A673 (cell line): Measurements from ENCODE around the gene UFC1.

Source experiments
- CTCF ChIP-seq: fragments of 300-800, 200-600 bp; sonication (generic); conservative IDR thresholded peaks from 2 replicates; pipeline ENCODE4 v1.5.1; 2017; ENCODE audit warnings: low read depth, mild to moderate bottlenecking, antibody characterized with exemption, low read length, moderate library complexity, mixed read lengths
- EZH2 ChIP-seq: fragments of 200-600 bp; sonication (generic); IDR thresholded peaks from 2 replicates; pipeline ENCODE4 v1.6.1; 2017; ENCODE audit warnings: borderline replicate concordance, low read depth, mild to moderate bottlenecking, mixed read lengths, antibody characterized with exemption, low read length; ENCODE audit not compliant: poor library complexity, severe bottlenecking

- TF ChIP-seq CTCF, result no peak
- TF ChIP-seq EZH2, result no peak
Observed at GRCh38 chr1:161177112-161177935, 23.5 kb downstream of the UFC1 start, which contains the start of gene B4GALT3.
